ES-I3 (cell line): Measurements from ENCODE around the gene TPBGL.
A peak's percentile ranks its signal among the peaks of the same experiment; 100 is the strongest.

Experiments
- H3K36me3 ChIP-seq: 2 replicates; pipeline ENCODE4 v1.6.1; 2013; ENCODE audit warnings: mild to moderate bottlenecking, low read length, control low read depth, moderate library complexity; ENCODE audit not compliant: insufficient read depth
- H3K4me1 ChIP-seq: 2 replicates; pipeline ENCODE4 v1.6.1; 2013; ENCODE audit warnings: mild to moderate bottlenecking, control low read depth, low read length; ENCODE audit not compliant: insufficient read depth
- H3K9ac ChIP-seq: 2 replicates; pipeline ENCODE4 v1.6.1; 2013; ENCODE audit warnings: low read depth, mild to moderate bottlenecking, low read length, moderate library complexity
- H3K9me3 ChIP-seq: 2 replicates; pipeline ENCODE4 v1.6.1; 2013; ENCODE audit warnings: mild to moderate bottlenecking, low read length, moderate library complexity; ENCODE audit not compliant: control insufficient read depth, insufficient read depth

TPBGL gene, protein sequence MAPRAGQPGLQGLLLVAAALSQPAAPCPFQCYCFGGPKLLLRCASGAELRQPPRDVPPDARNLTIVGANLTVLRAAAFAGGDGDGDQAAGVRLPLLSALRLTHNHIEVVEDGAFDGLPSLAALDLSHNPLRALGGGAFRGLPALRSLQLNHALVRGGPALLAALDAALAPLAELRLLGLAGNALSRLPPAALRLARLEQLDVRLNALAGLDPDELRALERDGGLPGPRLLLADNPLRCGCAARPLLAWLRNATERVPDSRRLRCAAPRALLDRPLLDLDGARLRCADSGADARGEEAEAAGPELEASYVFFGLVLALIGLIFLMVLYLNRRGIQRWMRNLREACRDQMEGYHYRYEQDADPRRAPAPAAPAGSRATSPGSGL

DNA sequence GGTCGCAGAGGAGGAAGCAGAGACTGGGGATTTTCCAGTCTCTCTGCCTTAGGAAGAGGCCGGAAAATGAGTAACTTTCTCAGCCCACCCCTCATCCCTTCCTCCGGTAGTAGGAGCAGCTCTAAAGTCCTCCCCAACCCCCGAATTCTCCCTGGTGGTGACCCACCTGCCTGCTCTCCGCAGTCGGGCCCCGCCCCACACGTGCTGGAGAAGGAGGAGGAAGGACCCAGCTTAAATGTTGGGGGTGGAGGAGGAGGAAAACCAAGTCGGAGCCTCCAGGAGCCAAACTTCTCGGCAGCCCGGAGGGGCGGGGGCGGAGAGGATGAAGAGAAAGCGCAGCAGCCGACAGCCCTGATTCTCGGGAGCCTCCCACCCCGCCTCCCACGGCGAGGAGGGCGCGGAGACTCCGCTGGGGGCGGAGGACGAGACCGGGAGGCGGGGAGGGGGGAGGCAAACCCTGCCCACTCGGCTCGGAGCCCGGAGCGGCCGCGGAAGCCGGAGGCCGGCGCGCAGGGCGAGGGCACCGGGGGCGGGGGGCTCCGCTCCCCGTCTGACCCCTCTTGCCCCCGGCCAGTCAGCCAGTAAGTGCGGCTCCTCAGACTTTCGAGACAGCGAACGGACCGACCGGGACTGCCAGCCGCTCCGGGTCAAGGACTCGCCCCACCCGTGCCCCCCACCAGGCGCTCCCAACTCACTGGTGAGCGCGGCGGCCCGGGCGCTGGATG is at the start of gene TPBGL:
TPBGL (plus strand) TSS at position 464 of the 725 bp plus-strand sequence. CDS start 276 bp downstream, outside the sequence.
- Histone ChIP-seq H3K36me3 (no peaks in the 10 kb centered on the region), H3K9me3 (no peaks in the 10 kb centered on the region), H3K4me1 (peaks cover 10% of the 10 kb centered on the region), H3K9ac (peak within 1 kb of the TSS; percentile 58)

DNA sequence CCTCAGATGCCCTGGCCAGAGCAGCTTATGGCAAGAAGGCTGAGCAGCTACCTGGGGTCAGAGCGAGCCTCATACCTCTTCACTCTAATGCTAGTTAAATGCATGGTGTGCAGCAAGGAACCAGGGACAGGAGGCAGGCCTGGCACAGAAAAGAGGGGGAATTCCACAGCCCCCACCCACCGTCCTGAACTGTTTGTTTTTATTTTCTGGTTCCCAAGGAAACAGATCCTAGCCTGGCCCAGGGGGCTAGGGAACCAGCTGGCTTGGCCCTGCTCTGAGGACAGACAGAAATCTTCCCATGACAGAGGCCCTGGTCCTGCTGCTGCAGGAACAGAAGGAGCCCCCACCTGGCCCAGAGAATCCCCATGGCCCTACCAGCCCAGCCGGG is 49.2 kb upstream of the TPBGL start:
- peaks cover 23% of the 10 kb centered on the region for H3K4me1 ChIP-seq
- no peaks in the 10 kb centered on the region for H3K36me3 ChIP-seq
- H3K9ac ChIP-seq: no peak overlapping the region
- H3K9me3 ChIP-seq: no peaks in the 10 kb centered on the region

DNA sequence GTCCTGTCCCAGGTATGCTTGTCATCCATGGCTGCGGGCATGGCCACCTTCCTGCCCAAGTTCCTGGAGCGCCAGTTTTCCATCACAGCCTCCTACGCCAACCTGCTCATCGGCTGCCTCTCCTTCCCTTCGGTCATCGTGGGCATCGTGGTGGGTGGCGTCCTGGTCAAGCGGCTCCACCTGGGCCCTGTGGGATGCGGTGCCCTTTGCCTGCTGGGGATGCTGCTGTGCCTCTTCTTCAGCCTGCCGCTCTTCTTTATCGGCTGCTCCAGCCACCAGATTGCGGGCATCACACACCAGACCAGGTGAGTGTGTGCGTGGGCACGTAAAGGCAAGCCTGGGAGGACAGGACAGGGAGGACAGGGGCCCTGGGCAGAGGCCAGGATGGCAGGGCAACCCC is 47.3 kb upstream of the TPBGL start:
- Histone ChIP-seq H3K9me3 (no peaks in the 10 kb centered on the region), H3K4me1 (peaks cover 23% of the 10 kb centered on the region), H3K36me3 (no peaks in the 10 kb centered on the region), H3K9ac (no peak overlapping the region)

DNA sequence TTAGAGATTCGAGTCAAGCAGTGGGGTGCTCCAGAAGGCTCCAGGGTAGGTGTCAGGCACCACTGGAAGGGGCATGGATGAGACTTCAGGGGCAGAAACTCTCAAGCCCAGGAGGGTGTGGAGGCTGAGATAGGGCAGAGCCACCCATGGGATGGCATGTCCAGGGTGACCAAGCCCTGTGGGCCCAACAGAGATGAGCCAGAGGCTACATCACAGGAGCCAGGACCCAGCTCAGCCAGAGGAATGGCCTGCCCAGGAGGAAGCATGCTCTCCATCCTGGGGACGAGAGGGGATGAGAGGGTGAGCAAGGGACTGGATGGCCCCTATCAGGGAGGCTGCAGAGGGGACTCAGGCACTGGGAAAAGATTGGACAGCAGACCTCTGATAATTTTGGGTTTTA is 46.9 kb upstream of the TPBGL start:
- no peaks in the 10 kb centered on the region for H3K9me3 ChIP-seq
- H3K9ac ChIP-seq: no peak overlapping the region
- H3K36me3 ChIP-seq: no peaks in the 10 kb centered on the region
- peaks cover 23% of the 10 kb centered on the region for H3K4me1 ChIP-seq

DNA sequence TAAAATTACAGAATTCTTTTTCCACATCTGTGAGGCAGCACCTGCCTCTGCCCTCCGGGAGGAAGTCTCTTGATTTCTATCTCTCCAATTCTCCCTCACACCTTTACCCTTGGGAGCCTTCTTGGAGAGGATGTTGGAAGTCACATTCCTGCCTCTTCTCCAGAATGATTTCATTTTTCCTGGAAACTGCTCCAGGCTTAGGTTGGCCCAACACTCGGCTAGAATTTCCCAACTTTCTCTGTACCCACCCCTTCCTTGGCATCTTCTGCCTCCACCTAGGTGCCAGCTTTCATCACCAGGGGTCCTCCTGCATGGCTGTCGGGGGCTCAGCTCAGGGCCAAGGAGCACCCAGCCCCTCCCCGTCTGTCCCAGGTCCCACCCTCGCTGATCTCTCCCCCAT is 46.4 kb upstream of the TPBGL start:
- Histone ChIP-seq H3K9me3 (no peaks in the 10 kb centered on the region), H3K4me1 (peaks cover 23% of the 10 kb centered on the region), H3K36me3 (no peaks in the 10 kb centered on the region), H3K9ac (no peak overlapping the region)

DNA sequence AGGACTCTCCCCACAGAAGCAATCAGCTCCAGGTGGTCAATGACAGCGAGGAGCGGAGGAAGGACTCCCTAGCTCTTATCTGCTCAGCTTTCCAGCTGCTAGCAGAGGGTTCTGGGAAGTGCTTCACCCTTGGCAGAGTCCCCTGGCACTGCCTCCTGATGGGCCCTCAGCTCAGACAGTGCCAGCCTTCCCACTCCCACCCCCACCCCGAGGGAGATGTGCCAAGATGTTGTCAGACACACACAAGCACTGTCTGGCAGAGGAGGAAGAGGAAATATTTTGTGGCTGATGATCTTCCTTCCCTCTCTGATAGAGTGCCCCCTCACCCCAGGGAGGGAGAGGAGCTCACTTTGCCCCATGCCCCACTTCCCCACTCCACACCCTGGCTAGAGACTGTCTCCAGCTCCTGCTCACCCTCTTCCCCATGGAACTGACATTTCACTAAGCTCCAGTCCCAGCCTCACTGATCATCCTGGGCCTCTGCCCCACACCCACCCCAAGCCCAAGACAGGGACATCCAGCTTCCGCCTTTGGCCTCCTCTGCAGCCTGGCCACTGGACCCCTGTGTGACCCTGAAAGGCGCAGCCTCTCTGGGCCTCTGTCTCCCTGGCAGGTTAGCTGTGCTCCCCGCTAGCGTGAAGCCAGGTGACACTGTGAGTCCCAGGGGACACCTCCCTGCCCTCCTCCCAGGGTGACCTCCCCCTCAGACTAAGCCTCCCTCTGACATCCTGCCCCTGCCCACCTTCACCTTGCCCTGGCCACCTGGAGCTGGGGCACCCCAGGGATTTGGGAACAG is 45.2 kb upstream of the TPBGL start:
- H3K9ac ChIP-seq: no peak overlapping the region
- no peaks in the 10 kb centered on the region for H3K36me3 ChIP-seq
- H3K4me1 ChIP-seq: peaks cover 26% of the 10 kb centered on the region
- no peaks in the 10 kb centered on the region for H3K9me3 ChIP-seq

DNA sequence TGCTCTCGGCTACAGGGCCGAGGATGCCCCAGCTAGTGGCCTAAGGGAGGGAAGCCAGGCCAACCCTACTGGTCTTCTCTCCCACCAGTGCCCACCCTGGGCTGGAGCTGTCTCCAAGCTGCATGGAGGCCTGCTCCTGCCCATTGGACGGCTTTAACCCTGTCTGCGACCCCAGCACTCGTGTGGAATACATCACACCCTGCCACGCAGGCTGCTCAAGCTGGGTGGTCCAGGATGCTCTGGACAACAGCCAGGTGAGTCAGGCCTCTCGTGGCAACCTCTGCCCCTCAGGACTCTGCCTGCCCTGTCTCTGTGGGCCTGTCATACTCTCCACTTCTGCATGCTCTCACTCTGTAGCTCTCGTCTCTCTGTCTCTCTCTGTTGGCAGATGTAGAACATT is 44.1 kb upstream of the TPBGL start:
- H3K36me3 ChIP-seq: no peaks in the 10 kb centered on the region
- H3K9ac ChIP-seq: no peak overlapping the region
- H3K9me3 ChIP-seq: no peaks in the 10 kb centered on the region
- peaks cover 24% of the 10 kb centered on the region for H3K4me1 ChIP-seq

DNA sequence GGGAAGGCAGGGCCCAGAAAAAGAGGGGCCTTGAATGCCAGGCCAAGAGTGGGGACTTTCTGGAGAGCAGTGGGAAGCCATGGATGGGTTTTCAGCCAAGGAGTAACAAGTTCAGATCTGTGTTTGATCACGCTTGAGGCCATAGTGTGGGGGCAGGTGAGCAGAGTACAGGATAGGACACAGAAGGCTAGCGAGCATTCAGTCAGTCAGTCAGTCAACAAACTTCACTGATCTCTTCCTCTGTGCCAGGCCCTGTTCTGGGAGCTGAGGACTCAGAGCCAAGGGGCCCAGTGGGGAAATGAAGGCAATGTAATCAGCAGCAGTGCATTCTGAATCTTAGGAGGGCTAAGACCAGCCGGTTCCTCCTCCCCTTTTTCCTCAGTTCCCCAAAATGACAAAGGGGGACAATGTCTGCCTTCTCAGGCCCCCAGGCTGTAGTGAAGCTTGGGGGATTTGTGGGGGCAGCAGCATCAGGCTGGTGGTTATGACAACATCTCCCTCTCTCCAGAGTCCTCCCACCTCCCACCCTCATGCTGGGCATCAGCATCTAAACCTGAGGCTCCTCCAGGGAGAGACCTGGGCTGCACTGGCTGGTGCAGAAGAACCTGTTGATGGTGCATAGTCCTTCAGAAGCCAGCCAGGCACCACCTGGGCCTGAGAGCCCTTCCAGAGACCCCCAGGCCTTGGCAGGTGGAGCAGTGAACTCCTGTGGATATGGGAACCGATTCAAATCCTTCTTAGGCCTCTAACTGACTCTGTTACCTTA is 42.9 kb upstream of the TPBGL start:
- no peak overlapping the region for H3K9ac ChIP-seq
- no peaks in the 10 kb centered on the region for H3K9me3 ChIP-seq
- no peaks in the 10 kb centered on the region for H3K36me3 ChIP-seq
- H3K4me1 ChIP-seq: peaks cover 26% of the 10 kb centered on the region

DNA sequence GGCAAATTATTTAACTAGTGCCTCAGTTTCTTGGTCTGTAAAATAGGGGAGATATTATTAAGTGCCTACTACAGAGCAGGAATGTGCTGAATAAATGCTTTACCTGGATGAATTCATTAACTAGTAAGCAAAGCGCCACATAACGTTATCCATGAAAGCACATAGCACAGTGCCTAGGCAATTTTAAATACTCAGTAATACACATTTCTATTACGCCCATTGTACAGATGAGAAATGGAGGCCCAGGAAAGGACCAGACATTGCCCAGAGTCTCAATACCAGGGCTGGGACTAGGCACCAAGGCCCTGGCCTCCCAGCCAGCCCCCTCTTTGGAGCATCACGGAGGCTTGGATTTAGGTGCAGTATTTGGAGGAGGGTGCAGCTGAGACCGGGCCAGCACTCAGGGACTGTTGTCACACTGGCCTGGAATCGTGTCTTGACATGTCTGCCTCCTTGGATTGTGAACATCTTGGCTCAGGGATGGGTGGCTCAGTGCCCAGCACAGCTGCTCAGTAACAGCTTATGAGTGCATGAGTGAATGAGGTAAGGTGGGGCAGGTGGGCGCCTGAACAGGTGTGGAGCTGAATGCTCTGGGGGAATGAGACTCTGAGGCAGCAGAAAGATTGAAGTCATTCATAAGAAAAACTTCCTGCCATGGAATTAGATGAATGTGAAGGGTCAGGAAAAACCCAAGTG is 42.1 kb upstream of the TPBGL start:
- Histone ChIP-seq H3K9me3 (no peaks in the 10 kb centered on the region), H3K4me1 (peaks cover 26% of the 10 kb centered on the region), H3K9ac (no peak overlapping the region), H3K36me3 (no peaks in the 10 kb centered on the region)

DNA sequence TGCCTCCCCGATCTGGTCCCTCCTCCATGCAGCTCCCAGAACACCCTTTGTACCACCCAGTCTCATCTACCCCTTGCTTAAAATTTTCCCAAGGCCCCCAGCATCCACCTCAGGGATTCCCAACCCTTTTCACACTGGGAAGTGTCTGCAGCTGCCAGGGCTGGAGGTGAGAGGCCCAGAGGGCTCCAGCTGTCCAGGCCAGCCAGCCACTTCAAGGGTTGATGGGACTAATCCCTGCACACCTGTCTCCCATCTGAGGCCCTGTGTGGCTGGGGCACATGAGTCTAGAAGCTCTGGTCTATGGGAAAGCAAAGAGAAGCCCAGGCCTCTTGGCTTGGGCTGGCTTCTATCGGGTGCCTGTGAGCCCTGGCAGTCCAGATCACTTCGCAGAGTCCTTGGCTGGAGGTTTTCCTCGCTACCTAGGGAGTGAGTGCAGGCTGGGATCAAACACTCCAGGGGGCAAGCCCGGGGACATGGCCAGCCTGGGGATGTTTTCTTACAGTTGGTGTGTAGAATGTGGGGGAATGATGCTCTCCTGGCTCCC is 41.1 kb upstream of the TPBGL start:
- Histone ChIP-seq H3K4me1 (peaks cover 23% of the 10 kb centered on the region), H3K9ac (no peak overlapping the region), H3K36me3 (no peaks in the 10 kb centered on the region), H3K9me3 (no peaks in the 10 kb centered on the region)

DNA sequence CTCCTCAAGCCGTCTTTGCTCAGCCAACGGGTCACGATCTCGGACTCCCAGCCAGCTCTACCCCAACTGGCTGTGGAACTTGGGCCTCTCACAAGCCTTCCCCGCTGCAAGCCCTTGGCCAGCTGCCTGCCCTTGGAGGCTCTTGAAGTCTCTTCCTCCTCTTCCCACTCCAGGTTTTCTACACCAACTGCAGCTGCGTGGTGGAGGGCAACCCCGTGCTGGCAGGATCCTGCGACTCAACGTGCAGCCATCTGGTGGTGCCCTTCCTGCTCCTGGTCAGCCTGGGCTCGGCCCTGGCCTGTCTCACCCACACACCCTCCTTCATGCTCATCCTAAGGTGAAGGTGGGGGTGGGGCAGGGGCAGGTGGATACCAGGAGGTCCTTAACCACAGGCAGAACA is 40.5 kb upstream of the TPBGL start:
- peaks cover 19% of the 10 kb centered on the region for H3K4me1 ChIP-seq
- no peak overlapping the region for H3K9ac ChIP-seq
- no peaks in the 10 kb centered on the region for H3K9me3 ChIP-seq
- H3K36me3 ChIP-seq: no peaks in the 10 kb centered on the region

DNA sequence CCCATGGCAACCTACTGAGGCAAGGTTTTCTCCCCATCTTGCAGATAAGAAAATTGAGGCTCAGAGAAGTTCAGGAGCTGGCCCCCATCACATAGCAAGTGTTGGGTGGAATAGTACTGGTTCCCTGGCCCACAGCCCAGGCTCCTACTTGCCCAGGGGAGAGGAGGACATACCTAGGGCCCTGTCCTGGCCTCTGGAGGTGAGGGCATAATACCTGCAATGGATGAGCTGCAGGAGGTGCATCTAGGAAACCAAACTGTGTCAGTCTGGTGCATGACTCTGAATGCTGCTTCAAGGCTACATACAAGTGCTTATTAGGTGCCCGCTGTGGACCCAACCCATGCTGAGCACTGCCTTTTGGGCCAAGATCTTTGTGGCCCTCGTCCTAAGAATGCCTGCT is 40.0 kb upstream of the TPBGL start:
- Histone ChIP-seq H3K4me1 (peaks cover 19% of the 10 kb centered on the region), H3K9me3 (no peaks in the 10 kb centered on the region), H3K9ac (no peak overlapping the region), H3K36me3 (no peaks in the 10 kb centered on the region)

DNA sequence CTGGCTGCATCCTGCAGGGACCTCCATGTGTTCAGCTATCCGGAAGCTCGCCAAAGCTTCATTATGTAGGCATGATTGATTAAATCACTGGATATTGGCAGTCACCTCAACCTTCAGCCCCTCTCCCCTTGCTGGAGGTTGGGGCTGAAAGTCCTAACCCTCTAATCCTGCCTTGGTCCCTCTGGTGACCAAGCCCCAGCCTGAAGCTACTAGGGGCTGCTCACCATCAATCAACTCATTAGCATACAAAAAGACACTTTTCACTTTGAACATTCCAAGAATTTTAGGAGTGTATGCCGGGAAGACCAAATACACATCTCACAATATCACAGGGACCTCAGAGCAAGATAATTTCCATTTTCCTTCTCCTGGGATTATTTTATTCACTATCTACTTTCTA is 38.8 kb upstream of the TPBGL start:
- peaks cover 19% of the 10 kb centered on the region for H3K4me1 ChIP-seq
- no peaks in the 10 kb centered on the region for H3K36me3 ChIP-seq
- no peaks in the 10 kb centered on the region for H3K9me3 ChIP-seq
- no peak overlapping the region for H3K9ac ChIP-seq
